ENCODE measurements around the gene LRRN1. TPM values are rescaled to one million over a fixed set of nuclear protein-coding genes. Genes with fewer than 3 reads are reported as not detected.

LRRN1 gene
- total and polyA plus RNA-seq, 9 of the 15 experiments (the other 6 are each of a cell fraction or from before 2014, with no cell fraction given), result 0.11 TPM; not detected in 8

DNA sequence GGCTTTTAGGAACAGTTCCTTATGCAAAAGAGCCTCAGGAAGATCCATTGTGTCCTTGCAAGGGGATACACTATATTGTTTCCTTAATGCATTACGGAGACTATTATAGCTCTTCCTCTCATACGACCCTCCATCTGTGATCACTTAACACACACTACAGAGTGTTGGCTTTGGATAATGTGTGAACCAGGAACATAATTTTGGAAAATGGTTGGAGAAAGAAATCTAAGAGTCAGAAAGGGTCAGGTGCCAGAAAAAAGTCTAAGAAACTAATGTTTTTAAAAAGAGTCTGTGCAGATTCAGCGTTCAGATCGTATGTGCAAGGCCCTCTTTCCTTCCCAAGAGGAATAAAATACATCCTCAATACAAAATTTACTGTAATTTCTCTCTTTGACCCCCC, 27.3 kb downstream of the LRRN1 start:
- no peak overlapping the region for H3K9ac ChIP-seq (ENCODE audit: insufficient read depth in 1 of 2, low read depth in 2 of 2, low read length in 2 of 2)
- no peaks in the 10 kb centered on the region for H3K9me1 ChIP-seq (ENCODE audit: control insufficient read depth, insufficient read depth, low read length)
- no peaks in the 10 kb centered on the region for H3K27me3 ChIP-seq (ENCODE audit: control insufficient read depth in 2 of 2, insufficient read depth in 2 of 2, low read length in 2 of 2)
- H3K4me2 ChIP-seq (ENCODE audit: insufficient read depth, low read length), result no peak overlapping the region
- no peak overlapping the region for H3K4me3 ChIP-seq
- no peaks in the 10 kb centered on the region for H4K20me1 ChIP-seq (replicated peaks; ENCODE audit: control insufficient read depth, insufficient read depth, low read length)
- H3K4me1 ChIP-seq (replicated peaks in 1 of 2; ENCODE audit: control insufficient read depth in 2 of 2, insufficient read depth in 2 of 2, low read length in 2 of 2), result no peaks in the 10 kb centered on the region
- BruUV-seq (replicated peaks), result no TSS peak
- in situ Hi-C loops (cut with MboI) (no loop called here), intact Hi-C loops (cut with micrococcal nuclease) (no loop called here)
- no peak overlapping the region for H3K27ac ChIP-seq (ENCODE audit: extremely low read depth, low read depth, low read length)
- H2AFZ ChIP-seq (ENCODE audit: low read depth, low read length), result no peak overlapping the region
- POLR2A ChIA-PET, result no interaction called here
- DNase-seq (ENCODE audit: extremely low read depth in 1 of 4, low spot score in 3 of 4), result no peak
- H3K9me3 ChIP-seq (replicated peaks; ENCODE audit: control insufficient read depth, insufficient read depth, low read depth, low read length), result no peaks in the 10 kb centered on the region
- no peak for ATAC-seq
- 1% methylated on average over 4 of the region's 4 CpGs for WGBS (ENCODE audit: insufficient coverage, low coverage, missing lambda C conversion rate)
- H3K79me2 ChIP-seq (ENCODE audit: control insufficient read depth, insufficient read depth, low read length), result no peaks in the 10 kb centered on the region
- CTCF ChIA-PET (ENCODE audit: low intra/inter-chr PET ratio), result no interaction called here
- no peaks in the 10 kb centered on the region for H3K36me3 ChIP-seq (ENCODE audit: control insufficient read depth, insufficient read depth, low read length)
- FAIRE-seq, result no peak
- TF ChIP-seq, protein P1, sequence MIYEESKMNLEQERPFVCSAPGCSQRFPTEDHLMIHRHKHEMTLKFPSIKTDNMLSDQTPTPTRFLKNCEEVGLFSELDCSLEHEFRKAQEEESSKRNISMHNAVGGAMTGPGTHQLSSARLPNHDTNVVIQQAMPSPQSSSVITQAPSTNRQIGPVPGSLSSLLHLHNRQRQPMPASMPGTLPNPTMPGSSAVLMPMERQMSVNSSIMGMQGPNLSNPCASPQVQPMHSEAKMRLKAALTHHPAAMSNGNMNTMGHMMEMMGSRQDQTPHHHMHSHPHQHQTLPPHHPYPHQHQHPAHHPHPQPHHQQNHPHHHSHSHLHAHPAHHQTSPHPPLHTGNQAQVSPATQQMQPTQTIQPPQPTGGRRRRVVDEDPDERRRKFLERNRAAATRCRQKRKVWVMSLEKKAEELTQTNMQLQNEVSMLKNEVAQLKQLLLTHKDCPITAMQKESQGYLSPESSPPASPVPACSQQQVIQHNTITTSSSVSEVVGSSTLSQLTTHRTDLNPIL (CRISPR knock-in tag; IDR thresholded peaks at IDR 0.05), result no peak
- no peak for TF ChIP-seq CREBBP (IDR thresholded peaks at IDR 0.05; ENCODE audit: low read depth, low read length)
- TF ChIP-seq RFX7 (CRISPR knock-in tag; IDR thresholded peaks at IDR 0.05), result no peak
- TF ChIP-seq, protein P2, sequence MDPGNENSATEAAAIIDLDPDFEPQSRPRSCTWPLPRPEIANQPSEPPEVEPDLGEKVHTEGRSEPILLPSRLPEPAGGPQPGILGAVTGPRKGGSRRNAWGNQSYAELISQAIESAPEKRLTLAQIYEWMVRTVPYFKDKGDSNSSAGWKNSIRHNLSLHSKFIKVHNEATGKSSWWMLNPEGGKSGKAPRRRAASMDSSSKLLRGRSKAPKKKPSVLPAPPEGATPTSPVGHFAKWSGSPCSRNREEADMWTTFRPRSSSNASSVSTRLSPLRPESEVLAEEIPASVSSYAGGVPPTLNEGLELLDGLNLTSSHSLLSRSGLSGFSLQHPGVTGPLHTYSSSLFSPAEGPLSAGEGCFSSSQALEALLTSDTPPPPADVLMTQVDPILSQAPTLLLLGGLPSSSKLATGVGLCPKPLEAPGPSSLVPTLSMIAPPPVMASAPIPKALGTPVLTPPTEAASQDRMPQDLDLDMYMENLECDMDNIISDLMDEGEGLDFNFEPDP (CRISPR knock-in tag; IDR thresholded peaks at IDR 0.05), result no peak
- no peak for TF ChIP-seq NCOR1 (IDR thresholded peaks at IDR 0.05)
- TF ChIP-seq CBX1 (IDR thresholded peaks at IDR 0.05; ENCODE audit: low read depth), result no peak
- TF ChIP-seq SUPT5H (IDR thresholded peaks at IDR 0.05), result no peak
- TF ChIP-seq ZNF212 (CRISPR knock-in tag; IDR thresholded peaks at IDR 0.05), result no peak
- TF ChIP-seq, protein P3, sequence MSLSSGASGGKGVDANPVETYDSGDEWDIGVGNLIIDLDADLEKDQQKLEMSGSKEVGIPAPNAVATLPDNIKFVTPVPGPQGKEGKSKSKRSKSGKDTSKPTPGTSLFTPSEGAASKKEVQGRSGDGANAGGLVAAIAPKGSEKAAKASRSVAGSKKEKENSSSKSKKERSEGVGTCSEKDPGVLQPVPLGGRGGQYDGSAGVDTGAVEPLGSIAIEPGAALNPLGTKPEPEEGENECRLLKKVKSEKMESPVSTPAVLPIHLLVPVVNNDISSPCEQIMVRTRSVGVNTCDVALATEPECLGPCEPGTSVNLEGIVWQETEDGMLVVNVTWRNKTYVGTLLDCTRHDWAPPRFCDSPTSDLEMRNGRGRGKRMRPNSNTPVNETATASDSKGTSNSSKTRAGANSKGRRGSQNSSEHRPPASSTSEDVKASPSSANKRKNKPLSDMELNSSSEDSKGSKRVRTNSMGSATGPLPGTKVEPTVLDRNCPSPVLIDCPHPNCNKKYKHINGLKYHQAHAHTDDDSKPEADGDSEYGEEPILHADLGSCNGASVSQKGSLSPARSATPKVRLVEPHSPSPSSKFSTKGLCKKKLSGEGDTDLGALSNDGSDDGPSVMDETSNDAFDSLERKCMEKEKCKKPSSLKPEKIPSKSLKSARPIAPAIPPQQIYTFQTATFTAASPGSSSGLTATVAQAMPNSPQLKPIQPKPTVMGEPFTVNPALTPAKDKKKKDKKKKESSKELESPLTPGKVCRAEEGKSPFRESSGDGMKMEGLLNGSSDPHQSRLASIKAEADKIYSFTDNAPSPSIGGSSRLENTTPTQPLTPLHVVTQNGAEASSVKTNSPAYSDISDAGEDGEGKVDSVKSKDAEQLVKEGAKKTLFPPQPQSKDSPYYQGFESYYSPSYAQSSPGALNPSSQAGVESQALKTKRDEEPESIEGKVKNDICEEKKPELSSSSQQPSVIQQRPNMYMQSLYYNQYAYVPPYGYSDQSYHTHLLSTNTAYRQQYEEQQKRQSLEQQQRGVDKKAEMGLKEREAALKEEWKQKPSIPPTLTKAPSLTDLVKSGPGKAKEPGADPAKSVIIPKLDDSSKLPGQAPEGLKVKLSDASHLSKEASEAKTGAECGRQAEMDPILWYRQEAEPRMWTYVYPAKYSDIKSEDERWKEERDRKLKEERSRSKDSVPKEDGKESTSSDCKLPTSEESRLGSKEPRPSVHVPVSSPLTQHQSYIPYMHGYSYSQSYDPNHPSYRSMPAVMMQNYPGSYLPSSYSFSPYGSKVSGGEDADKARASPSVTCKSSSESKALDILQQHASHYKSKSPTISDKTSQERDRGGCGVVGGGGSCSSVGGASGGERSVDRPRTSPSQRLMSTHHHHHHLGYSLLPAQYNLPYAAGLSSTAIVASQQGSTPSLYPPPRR (CRISPR knock-in tag; IDR thresholded peaks at IDR 0.05; ENCODE audit: borderline replicate concordance), result no peak
- no peak for TF ChIP-seq CBX8 (IDR thresholded peaks at IDR 0.05; ENCODE audit: borderline replicate concordance, extremely low read depth, low read depth, low read length, poor library complexity, severe bottlenecking)
- TF ChIP-seq, protein P4, sequence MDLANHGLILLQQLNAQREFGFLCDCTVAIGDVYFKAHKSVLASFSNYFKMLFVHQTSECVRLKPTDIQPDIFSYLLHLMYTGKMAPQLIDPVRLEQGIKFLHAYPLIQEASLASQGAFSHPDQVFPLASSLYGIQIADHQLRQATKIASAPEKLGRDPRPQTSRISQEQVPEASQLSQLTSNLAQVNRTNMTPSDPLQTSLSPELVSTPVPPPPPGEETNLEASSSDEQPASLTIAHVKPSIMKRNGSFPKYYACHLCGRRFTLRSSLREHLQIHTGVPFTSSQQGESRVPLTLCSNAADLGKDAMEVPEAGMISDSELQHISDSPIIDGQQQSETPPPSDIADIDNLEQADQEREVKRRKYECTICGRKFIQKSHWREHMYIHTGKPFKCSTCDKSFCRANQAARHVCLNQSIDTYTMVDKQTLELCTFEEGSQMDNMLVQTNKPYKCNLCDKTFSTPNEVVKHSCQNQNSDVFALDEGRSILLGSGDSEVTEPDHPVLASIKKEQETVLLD (IDR thresholded peaks at IDR 0.05), result no peak
- no peak for TF ChIP-seq BDP1 (IDR thresholded peaks at IDR 0.05; ENCODE audit: insufficient read depth, insufficient read length)
- TF ChIP-seq TARDBP (IDR thresholded peaks at IDR 0.05), result no peak
- no peak for TF ChIP-seq ZNF583 (CRISPR knock-in tag; IDR thresholded peaks at IDR 0.05)
- no peak for TF ChIP-seq CHD1 (IDR thresholded peaks at IDR 0.05; ENCODE audit: low read length)
